CD4-positive, alpha-beta T cell treated with Interleukin-17A for 1 hour (primary cell): ENCODE measurements around the gene FCRL3.
A peak's percentile ranks its signal among the peaks of the same experiment; 100 is the strongest.

Source experiments
- DNase-seq: peaks from one replicate; pipeline ENCODE4 v3.0.0-alpha.2; 2020

FCRL3 gene

GRCh38 chr1:157673008-157673407 lies 27.6 kb downstream of the FCRL3 start:
- no peak for DNase-seq

DNA sequence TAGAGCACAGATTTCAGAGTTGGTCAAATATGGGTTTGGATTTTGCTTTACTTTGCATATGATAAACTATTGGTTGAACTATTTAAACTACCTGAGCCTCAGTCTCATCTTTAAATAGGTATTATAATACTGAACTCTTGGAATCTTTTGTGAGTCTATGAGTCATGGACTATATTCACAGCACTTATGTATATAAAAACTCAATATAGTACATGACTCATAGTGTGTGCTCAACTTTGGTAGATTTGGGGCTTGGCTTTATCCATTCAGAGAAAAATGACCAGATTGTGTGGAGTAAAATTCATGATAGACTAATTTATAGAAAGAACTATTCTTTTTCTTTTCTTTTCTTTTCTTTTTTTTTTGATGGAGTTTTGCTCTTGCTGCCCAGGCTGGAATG lies 28.7 kb downstream of the FCRL3 start:
- no peak for DNase-seq

GRCh38 chr1:157659576-157660247 lies 40.9 kb downstream of the FCRL3 start:
- DNase-seq, result no peak

- no peak for DNase-seq
Observed at GRCh38 chr1:157658571-157658970, 42.0 kb downstream of the FCRL3 start.

- no peak for DNase-seq
Observed at GRCh38 chr1:157653494-157653873, 47.1 kb downstream of the FCRL3 start.

DNA sequence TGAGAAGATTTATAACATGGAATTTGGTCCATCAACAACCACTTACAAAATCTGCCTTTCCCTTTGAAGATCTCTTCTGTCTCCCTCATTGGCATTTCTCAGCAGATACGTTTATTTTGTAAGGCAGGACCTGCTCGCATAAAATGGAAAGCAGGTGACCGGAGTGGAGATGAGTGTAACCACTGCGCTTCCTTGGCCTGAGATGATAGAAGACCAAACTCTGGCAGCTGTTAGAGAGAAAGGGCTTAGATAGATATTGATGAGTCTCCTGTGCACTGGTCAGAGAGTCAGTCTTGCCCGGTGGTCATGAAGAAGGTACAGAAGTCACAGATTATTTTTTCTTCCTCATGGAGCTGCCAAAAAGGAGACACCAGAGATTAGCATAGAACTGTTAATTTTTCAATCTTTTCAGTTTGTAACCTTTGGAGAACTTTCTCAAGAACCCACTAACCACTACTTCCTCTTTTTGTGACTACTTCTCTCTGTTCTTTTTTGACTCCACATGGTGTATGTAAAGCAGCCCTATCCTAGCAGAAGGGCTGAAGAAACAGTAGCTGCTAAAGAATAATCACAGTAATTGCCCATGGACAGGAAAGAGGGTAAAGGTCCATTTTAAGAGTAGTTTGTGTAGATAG lies 47.6 kb downstream of the FCRL3 start:
- peak; percentile 2 for DNase-seq

- no peak for DNase-seq
Observed at GRCh38 chr1:157648317-157648716, 52.3 kb downstream of the FCRL3 start.

- DNase-seq, result no peak
Observed at GRCh38 chr1:157646144-157646543, 54.4 kb downstream of the FCRL3 start.

GRCh38 chr1:157641177-157641576 lies 59.4 kb downstream of the FCRL3 start:
- DNase-seq, result no peak

- no peak for DNase-seq
Observed at GRCh38 chr1:157639800-157640199, 60.8 kb downstream of the FCRL3 start.

GRCh38 chr1:157628773-157629172 lies 71.8 kb downstream of the FCRL3 start:
- DNase-seq, result peak; percentile 40
